Transverse colon (tissue), 4 donors: Measurements from ENCODE around the gene SNX15. TPM values are rescaled to one million over a fixed set of nuclear protein-coding genes. Genes with fewer than 3 reads are reported as not detected.
A peak's percentile ranks its signal among the peaks of the same experiment; 100 is the strongest.

Experiments used
- DNase-seq: peaks from one replicate; pipeline ENCODE4 v3.0.0-alpha.2; 2019
- H3K27ac ChIP-seq, 4 donors: fragments of 200-600 bp; sonication (generic); 2 replicates each; pipeline ENCODE4 v1.5.1; 2016 to 2018; ENCODE audit warnings: inconsistent platforms in 4 of 4
- H3K27me3 ChIP-seq: fragments of 200-600 bp; sonication (generic); 2 replicates; pipeline ENCODE4 v1.5.1; 2017; ENCODE audit warnings: inconsistent platforms
- H3K36me3 ChIP-seq, 4 donors: fragments of 200-600 bp; sonication (generic); 2 replicates each; pipeline ENCODE4 v1.5.1; 2017 to 2019; ENCODE audit warnings: inconsistent platforms in 4 of 4
- H3K4me1 ChIP-seq, 4 donors: fragments of 200-600 bp; sonication (generic); 2 replicates each; pipeline ENCODE4 v1.5.1; 2017 to 2020; ENCODE audit warnings: inconsistent platforms in 4 of 4
- H3K4me3 ChIP-seq, 4 donors: fragments of 200-600 bp; sonication (generic); 1 replicate in 1 of 4; 2 replicates in 3 of 4; pipeline versions ENCODE4 v1.5.1 to v1.6.1; 2017 to 2019; ENCODE audit warnings: inconsistent platforms in 4 of 4
- H3K9me3 ChIP-seq, 2 donors: fragments of 200-600 bp; sonication (generic); 2 replicates each; pipeline ENCODE4 v1.5.1; 2017 to 2019; ENCODE audit warnings: inconsistent platforms in 2 of 2
- CTCF ChIP-seq, 5 experiments: fragments of 200-600 bp in 3 of 5; fragments of 450-650 bp in 2 of 5; sonication (generic) in 3 of 5; IDR thresholded peaks; 1 replicate in 2 of 5; 2 replicates in 3 of 5; pipeline ENCODE4 v1.5.1; 2016 to 2017; ENCODE audit warnings: antibody characterized with exemption in 5 of 5, inconsistent platforms in 3 of 5, mild to moderate bottlenecking in 2 of 5, moderate library complexity in 1 of 5
- EP300 ChIP-seq: sonication (generic); formaldehyde crosslinking; IDR thresholded peaks from one replicate; pipeline ENCODE4 v1.6.1; 2017; ENCODE audit warnings: antibody characterized with exemption, low read depth
- POLR2A ChIP-seq: fragments of 450-650 bp; IDR thresholded peaks from one replicate; pipeline ENCODE4 v1.6.1; 2016; ENCODE audit warnings: antibody characterized with exemption, mild to moderate bottlenecking, moderate library complexity
- POLR2AphosphoS5 ChIP-seq, 3 donors: sonication (generic); formaldehyde crosslinking; IDR thresholded peaks; one replicate each; pipeline ENCODE4 v1.6.1; 2016; ENCODE audit warnings: antibody characterized with exemption in 3 of 3
- WGBS, 2 donors: methylation state at CpG; one replicate each; pipeline ENCODE4 v1.1.5; 2018; ENCODE audit warnings: low coverage in 1 of 2; 5-methylcytosine and 5-hydroxymethylcytosine counted together
- in situ Hi-C, 4 donors: fragments of 200-750 bp; cut with MboI; loops; one replicate each; pipeline versions ENCODE4 v1.15.0 to v1.15.1; 2017; ENCODE audit warnings: low sequenced_read_pairs in 3 of 4, low pct_ligation_motif_present in 1 of 4, low pct_unique_long_range_greater_than_20kb in 1 of 4
- intact Hi-C: fragments of 100-400 bp; cut with DNase I; formaldehyde crosslinking; loops from one replicate; pipeline ENCODE4 v1.15.1; 2023; ENCODE audit warnings: low total_unique reads
- total RNA-seq, 4 donors: library from RNA; depleted of rRNA; stranded (reverse); fragments of >200 nt; gene quantifications; one replicate each; pipeline ENCODE4 v1.1.0, GENCODE V29; 2016

Gene SNX15
- total RNA-seq, 4 donors from 2014 or later: 1.9 to 53.3 (median 35.9) TPM

- TF ChIP-seq POLR2AphosphoS5 (IDR thresholded peaks at IDR 0.05) (no peak), CTCF (IDR thresholded peaks at IDR 0.05) (no peak), EP300 (no peak), POLR2A (no peak)
- Histone ChIP-seq H3K36me3 (peaks cover 0 to 39% (median 14%) of the 10 kb centered on the region in 4 donors), H3K4me1 (peaks cover 0 to 4% (median under 1%) of the 10 kb centered on the region in 4 donors), H3K27me3 (no peaks in the 10 kb centered on the region), H3K4me3 (no peak overlapping the region), H3K9me3 (no peaks in the 10 kb centered on the region), H3K27ac (no peak overlapping the region)
- 81% methylated on average over 2 of the region's 2 CpGs; no CpG with 5 or more reads in 1 of the 2 donors for WGBS, 2 donors
- in situ Hi-C loops (no loop called here), intact Hi-C loops (no loop called here)
- no peak for DNase-seq
Measured at GRCh38 chr11:65034423-65034822, 7.2 kb downstream of the SNX15 start.

GRCh38 chr11:65035579-65035978, 8.3 kb downstream of the SNX15 start:
- H3K27ac ChIP-seq: no peak overlapping the region
- H3K9me3 ChIP-seq: no peaks in the 10 kb centered on the region
- 79 to 93% methylated on average over 7 to 11 of the region's 11 CpGs for WGBS, 2 donors
- no peak for DNase-seq
- TF ChIP-seq POLR2A: no peak
- TF ChIP-seq POLR2AphosphoS5 (IDR thresholded peaks at IDR 0.05): no peak
- TF ChIP-seq CTCF (IDR thresholded peaks at IDR 0.05): no peak
- TF ChIP-seq EP300: no peak
- H3K4me3 ChIP-seq: no peak overlapping the region
- intact Hi-C loops: no loop called here
- peaks cover 0 to 39% (median 14%) of the 10 kb centered on the region in 4 donors for H3K36me3 ChIP-seq
- no peaks in the 10 kb centered on the region for H3K27me3 ChIP-seq
- peaks cover 0 to 9% (median 6%) of the 10 kb centered on the region in 4 donors for H3K4me1 ChIP-seq
- in situ Hi-C loops: no loop called here

GRCh38 chr11:65036931-65037330, 9.7 kb downstream of the SNX15 start:
- WGBS, 2 donors: 68 to 75% methylated on average over 6 of the region's 6 CpGs
- Histone ChIP-seq H3K9me3 (no peaks in the 10 kb centered on the region), H3K27ac (no peak overlapping the region), H3K36me3 (peaks cover 0 to 36% (median 14%) of the 10 kb centered on the region in 4 donors), H3K27me3 (no peaks in the 10 kb centered on the region), H3K4me3 (no peak overlapping the region), H3K4me1 (peaks cover 4 to 13% (median 9%) of the 10 kb centered on the region in 4 donors)
- intact Hi-C loops: no loop called here
- no peak for TF ChIP-seq CTCF (IDR thresholded peaks at IDR 0.05)
- TF ChIP-seq POLR2AphosphoS5 (IDR thresholded peaks at IDR 0.05): no peak
- no peak for TF ChIP-seq POLR2A
- TF ChIP-seq EP300: no peak
- peak; percentile 41 for DNase-seq
- in situ Hi-C loops: no loop called here

- intact Hi-C loops: no loop called here
- H3K36me3 ChIP-seq: peaks cover 0 to 17% (median 3%) of the 10 kb centered on the region in 4 donors
- WGBS, 2 donors: 13% methylated on average over 7 of the region's 7 CpGs; no CpG with 5 or more reads in 1 of the 2 donors
Measured at GRCh38 chr11:65040520-65040846, 13.2 kb downstream of the SNX15 start.

More at GRCh38 chr11:65040520-65040846, 13.2 kb downstream of the SNX15 start:
- Histone ChIP-seq H3K27ac (peak overlapping the region; percentile 92 to 97 (median 96)), H3K4me1 (peaks cover 10 to 36% (median 18%) of the 10 kb centered on the region in 4 donors), H3K4me3 (peak overlapping the region; percentile 49 to 92 (median 78)), H3K27me3 (no peaks in the 10 kb centered on the region), H3K9me3 (no peaks in the 10 kb centered on the region)
- DNase-seq: no peak
- in situ Hi-C loops: no loop called here
- TF ChIP-seq CTCF (IDR thresholded peaks at IDR 0.05) (no peak), POLR2AphosphoS5 (IDR thresholded peaks at IDR 0.05) (no peak), EP300 (no peak), POLR2A (no peak)
